Measurements from ENCODE around the gene OSBPL1A.

- no peak for TF ChIP-seq POLR2A (IDR thresholded peaks at IDR 0.05)
- TF ChIP-seq, protein P1, sequence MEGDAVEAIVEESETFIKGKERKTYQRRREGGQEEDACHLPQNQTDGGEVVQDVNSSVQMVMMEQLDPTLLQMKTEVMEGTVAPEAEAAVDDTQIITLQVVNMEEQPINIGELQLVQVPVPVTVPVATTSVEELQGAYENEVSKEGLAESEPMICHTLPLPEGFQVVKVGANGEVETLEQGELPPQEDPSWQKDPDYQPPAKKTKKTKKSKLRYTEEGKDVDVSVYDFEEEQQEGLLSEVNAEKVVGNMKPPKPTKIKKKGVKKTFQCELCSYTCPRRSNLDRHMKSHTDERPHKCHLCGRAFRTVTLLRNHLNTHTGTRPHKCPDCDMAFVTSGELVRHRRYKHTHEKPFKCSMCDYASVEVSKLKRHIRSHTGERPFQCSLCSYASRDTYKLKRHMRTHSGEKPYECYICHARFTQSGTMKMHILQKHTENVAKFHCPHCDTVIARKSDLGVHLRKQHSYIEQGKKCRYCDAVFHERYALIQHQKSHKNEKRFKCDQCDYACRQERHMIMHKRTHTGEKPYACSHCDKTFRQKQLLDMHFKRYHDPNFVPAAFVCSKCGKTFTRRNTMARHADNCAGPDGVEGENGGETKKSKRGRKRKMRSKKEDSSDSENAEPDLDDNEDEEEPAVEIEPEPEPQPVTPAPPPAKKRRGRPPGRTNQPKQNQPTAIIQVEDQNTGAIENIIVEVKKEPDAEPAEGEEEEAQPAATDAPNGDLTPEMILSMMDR (IDR thresholded peaks at IDR 0.05): no peak
These were observed 207.8 kb downstream of the OSBPL1A start for GRCh38 chr18:24189664-24190346.
